Measurements from ENCODE around the gene DCLK1. TPM values are rescaled to one million over a fixed set of nuclear protein-coding genes. Genes with fewer than 3 reads are reported as not detected.
"Not testable (repeated sequence)": the region's sequence is repeated elsewhere in the genome, so short reads cannot be mapped to it uniquely, and the experiment has no call there.

The DCLK1 gene
- total RNA-seq, 1 donor from 2014 or later, result not detected

GRCh38 chr13:35988648-35989081 lies 142.5 kb downstream of the DCLK1 start:
- no peaks in the 10 kb centered on the region for H3K4me1 Mint-ChIP-seq
- no peak overlapping the region for H3K4me3 Mint-ChIP-seq
- H3K9me3 Mint-ChIP-seq, result no peaks in the 10 kb centered on the region
- no peak for DNase-seq
- intact Hi-C loops (cut with micrococcal nuclease), result no loop called here
- no peak overlapping the region for H3K27ac Mint-ChIP-seq
- no peaks in the 10 kb centered on the region for H3K27me3 Mint-ChIP-seq
- H3K36me3 Mint-ChIP-seq (ENCODE audit: low read depth), result no peaks in the 10 kb centered on the region

GRCh38 chr13:35987572-35988513 lies 143.3 kb downstream of the DCLK1 start:
- no peak for DNase-seq
- Mint-ChIP-seq H3K36me3 (ENCODE audit: low read depth) (no peaks in the 10 kb centered on the region), H3K4me3 (no peak overlapping the region), H3K9me3 (no peaks in the 10 kb centered on the region), H3K27ac (no peak overlapping the region), H3K27me3 (no peaks in the 10 kb centered on the region), H3K4me1 (no peaks in the 10 kb centered on the region)
- intact Hi-C loops (cut with micrococcal nuclease), result no loop called here

GRCh38 chr13:35984776-35985453 lies 146.3 kb downstream of the DCLK1 start:
- intact Hi-C loops (cut with micrococcal nuclease), result no loop called here
- Mint-ChIP-seq H3K36me3 (ENCODE audit: low read depth) (no peaks in the 10 kb centered on the region), H3K27ac (no peak overlapping the region), H3K4me1 (no peaks in the 10 kb centered on the region), H3K9me3 (no peaks in the 10 kb centered on the region), H3K4me3 (no peak overlapping the region), H3K27me3 (no peaks in the 10 kb centered on the region)
- no peak for DNase-seq

- Mint-ChIP-seq H3K27me3 (no peaks in the 10 kb centered on the region), H3K4me1 (no peaks in the 10 kb centered on the region), H3K36me3 (ENCODE audit: low read depth) (no peaks in the 10 kb centered on the region), H3K9me3 (no peaks in the 10 kb centered on the region), H3K4me3 (no peak overlapping the region), H3K27ac (no peak overlapping the region)
- intact Hi-C loops (cut with micrococcal nuclease), result no loop called here
- DNase-seq, result no peak
Observed at GRCh38 chr13:35984287-35984686, 146.9 kb downstream of the DCLK1 start.

- H3K27ac Mint-ChIP-seq; intact Hi-C loops (cut with micrococcal nuclease); H3K36me3 Mint-ChIP-seq (ENCODE audit: low read depth): not testable (repeated sequence)
Observed at GRCh38 chr13:35983703-35984102, 147.5 kb downstream of the DCLK1 start.

GRCh38 chr13:35983206-35983605 lies 148.0 kb downstream of the DCLK1 start:
- H3K27me3 Mint-ChIP-seq, result no peaks in the 10 kb centered on the region
- no peak overlapping the region for H3K27ac Mint-ChIP-seq
- no peak overlapping the region for H3K4me3 Mint-ChIP-seq
- H3K36me3 Mint-ChIP-seq (ENCODE audit: low read depth), result no peaks in the 10 kb centered on the region
- no peak for DNase-seq
- H3K9me3 Mint-ChIP-seq, result no peaks in the 10 kb centered on the region
- H3K4me1 Mint-ChIP-seq, result no peaks in the 10 kb centered on the region
- intact Hi-C loops (cut with micrococcal nuclease), result no loop called here

More at GRCh38 chr13:35983703-35984102, 147.5 kb downstream of the DCLK1 start:
- not testable (repeated sequence) for H3K9me3 Mint-ChIP-seq, H3K4me3 Mint-ChIP-seq, H3K27me3 Mint-ChIP-seq, H3K4me1 Mint-ChIP-seq, DNase-seq

GRCh38 chr13:35979361-35979951 lies 151.7 kb downstream of the DCLK1 start:
- Mint-ChIP-seq H3K36me3 (ENCODE audit: low read depth) (no peaks in the 10 kb centered on the region), H3K4me3 (no peak overlapping the region), H3K9me3 (peaks cover 5% of the 10 kb centered on the region), H3K27me3 (no peaks in the 10 kb centered on the region), H3K27ac (no peak overlapping the region), H3K4me1 (no peaks in the 10 kb centered on the region)
- intact Hi-C loops (cut with micrococcal nuclease), result no loop called here
- no peak for DNase-seq

GRCh38 chr13:35978607-35979316 lies 152.4 kb downstream of the DCLK1 start:
- H3K4me3 Mint-ChIP-seq, result no peak overlapping the region
- intact Hi-C loops (cut with micrococcal nuclease), result loop anchor here (1.0 kb wide), 1 partner anchor 297 kb away; no protein-coding TSS in a partner anchor
- H3K27me3 Mint-ChIP-seq, result no peaks in the 10 kb centered on the region
- no peak overlapping the region for H3K27ac Mint-ChIP-seq
- H3K36me3 Mint-ChIP-seq (ENCODE audit: low read depth), result no peaks in the 10 kb centered on the region
- peak; percentile 77 for DNase-seq
- peaks cover 6% of the 10 kb centered on the region for H3K9me3 Mint-ChIP-seq
- no peaks in the 10 kb centered on the region for H3K4me1 Mint-ChIP-seq

GRCh38 chr13:35977060-35977459 lies 154.1 kb downstream of the DCLK1 start:
- no peaks in the 10 kb centered on the region for H3K4me1 Mint-ChIP-seq
- intact Hi-C loops (cut with micrococcal nuclease), result no loop called here
- no peak for DNase-seq
- no peak overlapping the region for H3K4me3 Mint-ChIP-seq
- no peaks in the 10 kb centered on the region for H3K36me3 Mint-ChIP-seq (ENCODE audit: low read depth)
- peaks cover 14% of the 10 kb centered on the region for H3K9me3 Mint-ChIP-seq
- H3K27me3 Mint-ChIP-seq, result no peaks in the 10 kb centered on the region
- no peak overlapping the region for H3K27ac Mint-ChIP-seq

GRCh38 chr13:35976126-35976525 lies 155.1 kb downstream of the DCLK1 start:
- intact Hi-C loops (cut with micrococcal nuclease), result no loop called here
- peaks cover 15% of the 10 kb centered on the region for H3K9me3 Mint-ChIP-seq
- DNase-seq, result no peak
- H3K4me1 Mint-ChIP-seq, result no peaks in the 10 kb centered on the region
- H3K27me3 Mint-ChIP-seq, result no peaks in the 10 kb centered on the region
- H3K27ac Mint-ChIP-seq, result no peak overlapping the region
- no peaks in the 10 kb centered on the region for H3K36me3 Mint-ChIP-seq (ENCODE audit: low read depth)
- no peak overlapping the region for H3K4me3 Mint-ChIP-seq

- H3K27me3 Mint-ChIP-seq; DNase-seq; H3K36me3 Mint-ChIP-seq (ENCODE audit: low read depth); intact Hi-C loops (cut with micrococcal nuclease); H3K27ac Mint-ChIP-seq; H3K9me3 Mint-ChIP-seq; H3K4me3 Mint-ChIP-seq; H3K4me1 Mint-ChIP-seq: not testable (repeated sequence)
Observed at GRCh38 chr13:35966951-35967350, 164.2 kb downstream of the DCLK1 start.

- no peak overlapping the region for H3K4me3 Mint-ChIP-seq
- no peaks in the 10 kb centered on the region for H3K36me3 Mint-ChIP-seq (ENCODE audit: low read depth)
- H3K9me3 Mint-ChIP-seq, result no peaks in the 10 kb centered on the region
- DNase-seq, result no peak
- intact Hi-C loops (cut with micrococcal nuclease), result no loop called here
- no peaks in the 10 kb centered on the region for H3K4me1 Mint-ChIP-seq
- H3K27me3 Mint-ChIP-seq, result no peaks in the 10 kb centered on the region
- H3K27ac Mint-ChIP-seq, result no peak overlapping the region
Observed at GRCh38 chr13:35966024-35966423, 165.2 kb downstream of the DCLK1 start.

- DNase-seq, result no peak
- Mint-ChIP-seq H3K4me3 (no peak overlapping the region), H3K27me3 (no peaks in the 10 kb centered on the region), H3K27ac (no peak overlapping the region), H3K4me1 (no peaks in the 10 kb centered on the region), H3K9me3 (no peaks in the 10 kb centered on the region), H3K36me3 (ENCODE audit: low read depth) (no peaks in the 10 kb centered on the region)
- intact Hi-C loops (cut with micrococcal nuclease), result no loop called here
Observed at GRCh38 chr13:35965226-35965927, 165.8 kb downstream of the DCLK1 start.

Data from activated CD4-positive, alpha-beta T cell treated with anti-CD3 and anti-CD28 coated beads, Interleukin-2, amount 10 ng/mL, durations not matched to agents 24 days and 14 days (primary cell).